HEK293 (cell line): ENCODE measurements around the gene ABHD10.

Experiments used
- GFI1B ChIP-seq: fragments of 450-650 bp; formaldehyde crosslinking; IDR thresholded peaks from 2 replicates; pipeline ENCODE4 v1.5.1; 2016; ENCODE audit warnings: missing biosample characterization, missing genetic modification characterization
- IKZF3 ChIP-seq: fragments of 450-650 bp; IDR thresholded peaks from 2 replicates; pipeline ENCODE4 v1.5.0; 2018; ENCODE audit warnings: missing biosample characterization, mild to moderate bottlenecking, missing genetic modification characterization, moderate library complexity
- KLF10 ChIP-seq: fragments of 450-650 bp; IDR thresholded peaks from 2 replicates; pipeline ENCODE4 v1.5.1; 2018; ENCODE audit warnings: missing biosample characterization, mild to moderate bottlenecking, missing genetic modification characterization
- MEIS1 ChIP-seq: sonication (generic); formaldehyde crosslinking; IDR thresholded peaks from 2 replicates; pipeline ENCODE4 v1.8.1; 2022; ENCODE audit warnings: missing genetic modification reagents, mild to moderate bottlenecking, borderline replicate concordance
- OVOL3 ChIP-seq: fragments of 450-650 bp; formaldehyde crosslinking; IDR thresholded peaks from 2 replicates; pipeline ENCODE4 v1.5.1; 2016; ENCODE audit warnings: missing biosample characterization, missing genetic modification characterization
- PRDM6 ChIP-seq: fragments of 450-650 bp; formaldehyde crosslinking; IDR thresholded peaks from 2 replicates; pipeline ENCODE4 v1.5.1; 2017; ENCODE audit warnings: missing biosample characterization, missing genetic modification characterization
- SCRT1 ChIP-seq: fragments of 450-650 bp; formaldehyde crosslinking; IDR thresholded peaks from 2 replicates; pipeline ENCODE4 v1.5.1; 2016; ENCODE audit warnings: missing biosample characterization, missing genetic modification characterization, borderline replicate concordance
- SETDB1 ChIP-seq: IDR thresholded peaks from one replicate; pipeline ENCODE4 v1.6.1; 2017; ENCODE audit warnings: mild to moderate bottlenecking, low read length, moderate library complexity, mixed read lengths; ENCODE audit not compliant: insufficient read length
- SP7 ChIP-seq: fragments of 450-650 bp; formaldehyde crosslinking; IDR thresholded peaks from 2 replicates; pipeline ENCODE4 v1.5.1; 2016; ENCODE audit warnings: missing biosample characterization, missing genetic modification characterization
- ZNF114 ChIP-seq: fragments of 450-650 bp; formaldehyde crosslinking; IDR thresholded peaks from 2 replicates; pipeline ENCODE4 v1.5.0; 2017; ENCODE audit warnings: missing biosample characterization, missing genetic modification characterization
- ZNF248 ChIP-seq: fragments of 450-650 bp; formaldehyde crosslinking; IDR thresholded peaks from 2 replicates; pipeline ENCODE4 v1.5.1; 2017; ENCODE audit warnings: missing biosample characterization, missing genetic modification characterization
- ZNF266 ChIP-seq: fragments of 450-650 bp; formaldehyde crosslinking; IDR thresholded peaks from 2 replicates; pipeline ENCODE4 v1.5.1; 2016; ENCODE audit warnings: missing biosample characterization, missing genetic modification characterization, low read depth
- ZNF274 ChIP-seq, 2 experiments: fragments of 200-500 bp in 1 of 2; fragments of 450-650 bp in 1 of 2; sonication (Bioruptor generic) in 1 of 2; formaldehyde crosslinking in 1 of 2; IDR thresholded peaks; 2 replicates each; pipeline versions ENCODE4 v1.5.1 to v1.6.1; 2014 to 2016; ENCODE audit warnings: borderline replicate concordance in 1 of 2, inconsistent platforms in 1 of 2, low read length in 1 of 2, missing biosample characterization in 1 of 2, missing genetic modification characterization in 1 of 2
- ZNF350 ChIP-seq: fragments of 450-650 bp; formaldehyde crosslinking; IDR thresholded peaks from 2 replicates; pipeline ENCODE4 v1.5.0; 2017; ENCODE audit warnings: missing biosample characterization, mild to moderate bottlenecking, missing genetic modification characterization
- ZNF449 ChIP-seq: fragments of 450-650 bp; formaldehyde crosslinking; IDR thresholded peaks from 2 replicates; pipeline ENCODE4 v1.5.1; 2017; ENCODE audit warnings: missing biosample characterization, mild to moderate bottlenecking, missing genetic modification characterization, moderate library complexity
- ZNF501 ChIP-seq: fragments of 450-650 bp; formaldehyde crosslinking; IDR thresholded peaks from 2 replicates; pipeline ENCODE4 v1.5.1; 2016; ENCODE audit warnings: missing biosample characterization, missing genetic modification characterization
- ZNF513 ChIP-seq: fragments of 450-650 bp; IDR thresholded peaks from 2 replicates; pipeline ENCODE4 v1.5.1; 2018; ENCODE audit warnings: missing biosample characterization, missing genetic modification characterization
- ZNF629 ChIP-seq: fragments of 450-650 bp; formaldehyde crosslinking; IDR thresholded peaks from 2 replicates; pipeline ENCODE4 v1.5.1; 2017; ENCODE audit warnings: missing biosample characterization, missing genetic modification characterization
- ZNF664 ChIP-seq: fragments of 450-650 bp; formaldehyde crosslinking; IDR thresholded peaks from 2 replicates; pipeline ENCODE4 v1.5.1; 2016; ENCODE audit warnings: missing biosample characterization, missing genetic modification characterization
- ZNF692 ChIP-seq: fragments of 450-650 bp; formaldehyde crosslinking; IDR thresholded peaks from 2 replicates; pipeline ENCODE4 v1.5.1; 2016; ENCODE audit warnings: missing biosample characterization, missing genetic modification characterization
- ZNF792 ChIP-seq: fragments of 450-650 bp; formaldehyde crosslinking; IDR thresholded peaks from 2 replicates; pipeline ENCODE4 v1.5.1; 2016; ENCODE audit warnings: missing biosample characterization, missing genetic modification characterization
- ZSCAN5A ChIP-seq: fragments of 450-650 bp; formaldehyde crosslinking; IDR thresholded peaks from 2 replicates; pipeline ENCODE4 v1.5.1; 2016; ENCODE audit warnings: missing biosample characterization, missing genetic modification characterization
- TF ChIP-seq, protein P1 (sequence below): fragments of 450-650 bp; formaldehyde crosslinking; IDR thresholded peaks from 2 replicates; pipeline ENCODE4 v1.5.1; 2016; ENCODE audit warnings: missing biosample characterization, missing genetic modification characterization

Gene ABHD10

DNA sequence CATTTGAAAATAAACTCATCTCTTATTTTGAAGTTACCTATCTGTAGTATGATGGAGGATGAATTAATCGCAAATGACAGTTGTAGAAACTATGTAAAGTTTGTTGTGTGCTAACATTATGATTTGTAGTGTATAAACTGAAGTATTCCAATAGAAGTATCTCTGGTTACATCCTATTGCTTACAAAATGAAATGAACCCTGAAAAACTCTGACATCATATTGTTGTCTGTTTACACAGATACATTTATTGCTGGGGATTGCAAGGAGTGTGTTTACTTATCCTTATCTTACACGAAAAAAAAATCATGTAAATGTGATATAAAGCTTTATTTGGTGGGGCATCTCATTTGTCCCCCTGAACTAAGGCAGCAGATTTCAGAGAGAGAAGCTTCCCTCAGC is 2.6 kb upstream of the ABHD10 start (continued):
- TF ChIP-seq SCRT1 (tag by site-specific recombination): no peak
- TF ChIP-seq GFI1B (tag by site-specific recombination): no peak
- TF ChIP-seq ZNF350 (tag by site-specific recombination): no peak
- 0 out of 2 replicates have a peak, but pooled peaks have one; percentile 34 for TF ChIP-seq IKZF3 (tag by site-specific recombination)
- no peak for TF ChIP-seq ZNF664
- no peak for TF ChIP-seq ZNF501
- no peak for TF ChIP-seq MEIS1 (CRISPR knock-in tag)
- TF ChIP-seq ZNF248 (tag by site-specific recombination): no peak
- no peak for TF ChIP-seq ZNF274 (IDR thresholded peaks at IDR 0.05; ENCODE audit: low read length)
- TF ChIP-seq ZNF274 (tag by site-specific recombination; IDR thresholded peaks at IDR 0.05; ENCODE audit: borderline replicate concordance): no peak
- no peak for TF ChIP-seq ZNF513 (tag by site-specific recombination)
- no peak for TF ChIP-seq ZNF114 (tag by site-specific recombination)
- TF ChIP-seq KLF10 (tag by site-specific recombination): no peak
- TF ChIP-seq SP7 (tag by site-specific recombination): no peak
- peak; percentile 47; the same call in 1 of the 2 replicates for TF ChIP-seq PRDM6
- peak; percentile 48; the same call in 1 of the 2 replicates for TF ChIP-seq ZNF629 (tag by site-specific recombination)
- TF ChIP-seq ZNF792 (tag by site-specific recombination): no peak
- peak; percentile 38; the same call in 1 of the 2 replicates for TF ChIP-seq ZNF692
- TF ChIP-seq ZNF266 (tag by site-specific recombination): no peak
- no peak for TF ChIP-seq OVOL3 (tag by site-specific recombination)
- TF ChIP-seq, protein P1, sequence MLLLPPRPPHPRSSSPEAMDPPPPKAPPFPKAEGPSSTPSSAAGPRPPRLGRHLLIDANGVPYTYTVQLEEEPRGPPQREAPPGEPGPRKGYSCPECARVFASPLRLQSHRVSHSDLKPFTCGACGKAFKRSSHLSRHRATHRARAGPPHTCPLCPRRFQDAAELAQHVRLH: no peak
- no peak for TF ChIP-seq ZSCAN5A (tag by site-specific recombination)
- TF ChIP-seq ZNF449: no peak
- no peak for TF ChIP-seq SETDB1
